ENCODE results near the gene ABCA5. TPM values are rescaled to one million over a fixed set of nuclear protein-coding genes. Genes with fewer than 3 reads are reported as not detected.

Gene ABCA5
- polyA plus RNA-seq, 3 donors: 0.50 to 3.1 (median 0.73) TPM

DNA sequence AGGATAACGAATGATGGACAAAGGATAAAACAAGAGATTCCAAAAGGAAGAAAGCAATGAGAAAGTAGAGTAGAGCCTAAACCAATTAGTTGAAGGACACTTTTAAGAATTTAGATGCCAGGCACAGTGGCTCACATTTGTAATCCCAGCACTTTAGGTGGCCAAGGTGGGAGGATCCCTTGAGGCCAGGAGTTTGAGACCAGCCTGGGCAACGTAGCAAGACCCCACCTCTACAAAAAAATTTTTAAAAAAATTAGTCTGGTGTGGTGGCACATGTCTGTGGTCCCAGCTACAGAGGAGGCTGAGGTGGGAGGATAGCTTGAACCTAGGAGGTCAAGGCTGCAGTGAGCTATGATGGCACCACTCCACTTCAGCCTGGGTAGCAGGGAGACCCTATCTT is 118.3 kb downstream of the ABCA5 start:
- Mint-ChIP-seq H3K27ac (no peak overlapping the region), H3K4me3 (no peak overlapping the region), H3K4me1 (peaks cover 12% of the 10 kb centered on the region), H3K36me3 (peaks cover 6 to 7% of the 10 kb centered on the region in 2 donors), H3K9me3 (peaks cover 14 to 47% (median 34%) of the 10 kb centered on the region in 7 donors), H3K27me3 (ENCODE audit: low read depth in 3 of 3) (peaks cover 0 to 5% (median 0%) of the 10 kb centered on the region in 3 donors)
- whole genome bisulfite sequencing (ENCODE audit: insufficient coverage): no CpG with 5 or more reads among the region's 2 CpGs
- intact Hi-C loops (cut with micrococcal nuclease): loop anchor here in 1 of 2 donors (2.0 kb wide), 1 partner anchor 16 kb away; no protein-coding TSS in a partner anchor
- Histone ChIP-seq H2AFZ (ENCODE audit: insufficient read depth, low read depth, low read length, poor library complexity, severe bottlenecking) (no peak overlapping the region), H3K4me1 (ENCODE audit: control insufficient read depth in 1 of 2, insufficient read depth in 2 of 2, low read length in 2 of 2) (no peaks in the 10 kb centered on the region), H3K4me3 (replicated peaks in 1 of 3; ENCODE audit: low read depth in 2 of 3, low read length in 3 of 3) (no peak overlapping the region), H3K9me3 (replicated peaks in 1 of 2; ENCODE audit: control insufficient read depth in 1 of 2, insufficient read depth in 1 of 2, low read length in 2 of 2) (peaks cover 20 to 21% of the 10 kb centered on the region in 2 donors), H3K36me3 (replicated peaks in 1 of 2; ENCODE audit: control insufficient read depth in 1 of 2, insufficient read depth in 2 of 2, low read length in 2 of 2) (no peaks in the 10 kb centered on the region), H3K4me2 (replicated peaks; ENCODE audit: extremely low read depth, low read length, poor library complexity, severe bottlenecking) (no peak overlapping the region), H3K27me3 (ENCODE audit: control insufficient read depth in 2 of 2, insufficient read depth in 2 of 2, low read length in 2 of 2) (no peaks in the 10 kb centered on the region), H4K20me1 (ENCODE audit: insufficient read depth, low read length) (no peaks in the 10 kb centered on the region), H3K79me2 (ENCODE audit: insufficient read depth, low read length) (no peaks in the 10 kb centered on the region), H3K9ac (ENCODE audit: insufficient read depth, low read length, poor library complexity, severe bottlenecking) (no peak overlapping the region), H3K27ac (ENCODE audit: low read depth in 1 of 2, low read length in 2 of 2) (no peak overlapping the region)
- TF ChIP-seq, protein P1, sequence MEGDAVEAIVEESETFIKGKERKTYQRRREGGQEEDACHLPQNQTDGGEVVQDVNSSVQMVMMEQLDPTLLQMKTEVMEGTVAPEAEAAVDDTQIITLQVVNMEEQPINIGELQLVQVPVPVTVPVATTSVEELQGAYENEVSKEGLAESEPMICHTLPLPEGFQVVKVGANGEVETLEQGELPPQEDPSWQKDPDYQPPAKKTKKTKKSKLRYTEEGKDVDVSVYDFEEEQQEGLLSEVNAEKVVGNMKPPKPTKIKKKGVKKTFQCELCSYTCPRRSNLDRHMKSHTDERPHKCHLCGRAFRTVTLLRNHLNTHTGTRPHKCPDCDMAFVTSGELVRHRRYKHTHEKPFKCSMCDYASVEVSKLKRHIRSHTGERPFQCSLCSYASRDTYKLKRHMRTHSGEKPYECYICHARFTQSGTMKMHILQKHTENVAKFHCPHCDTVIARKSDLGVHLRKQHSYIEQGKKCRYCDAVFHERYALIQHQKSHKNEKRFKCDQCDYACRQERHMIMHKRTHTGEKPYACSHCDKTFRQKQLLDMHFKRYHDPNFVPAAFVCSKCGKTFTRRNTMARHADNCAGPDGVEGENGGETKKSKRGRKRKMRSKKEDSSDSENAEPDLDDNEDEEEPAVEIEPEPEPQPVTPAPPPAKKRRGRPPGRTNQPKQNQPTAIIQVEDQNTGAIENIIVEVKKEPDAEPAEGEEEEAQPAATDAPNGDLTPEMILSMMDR (IDR thresholded peaks at IDR 0.05): no peak
- DNase-seq: no peak

DNA sequence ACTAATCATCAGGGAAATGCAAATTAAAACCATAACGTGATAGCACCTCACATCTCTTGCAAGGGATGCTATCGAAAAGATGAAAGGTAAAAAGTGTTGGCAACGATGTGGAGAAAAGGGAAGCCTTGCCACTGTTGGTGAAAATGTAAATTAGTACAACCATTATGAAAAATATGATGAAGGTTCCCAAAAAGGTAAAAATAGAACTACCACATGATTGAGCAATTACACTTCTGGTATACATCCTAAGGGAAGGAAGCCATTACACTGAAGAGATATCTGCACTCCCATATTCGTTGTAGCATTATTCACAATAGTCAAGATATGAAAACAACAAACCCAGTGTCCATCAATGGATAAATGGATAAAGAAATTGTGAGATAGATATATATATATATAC is 119.8 kb downstream of the ABCA5 start:
- DNase-seq: peak in 1 of 3 donors; percentile 21
- no peaks in the 10 kb centered on the region for H3K27me3 ChIP-seq (ENCODE audit: control insufficient read depth in 2 of 2, insufficient read depth in 2 of 2, low read length in 2 of 2)
- H3K79me2 ChIP-seq (ENCODE audit: insufficient read depth, low read length): no peaks in the 10 kb centered on the region
- no peaks in the 10 kb centered on the region for H4K20me1 ChIP-seq (ENCODE audit: insufficient read depth, low read length)
- no peak overlapping the region for H3K4me2 ChIP-seq (replicated peaks; ENCODE audit: extremely low read depth, low read length, poor library complexity, severe bottlenecking)
- no peak overlapping the region for H3K4me3 Mint-ChIP-seq
- no peak overlapping the region for H2AFZ ChIP-seq (ENCODE audit: insufficient read depth, low read depth, low read length, poor library complexity, severe bottlenecking)
- H3K9me3 ChIP-seq (replicated peaks in 1 of 2; ENCODE audit: control insufficient read depth in 1 of 2, insufficient read depth in 1 of 2, low read length in 2 of 2): peaks cover 11 to 12% of the 10 kb centered on the region in 2 donors
- H3K27ac Mint-ChIP-seq: peak overlapping the region in 1 of 7 donors; percentile 4
- TF ChIP-seq, protein P1 (IDR thresholded peaks at IDR 0.05): no peak
- WGBS (ENCODE audit: insufficient coverage): no CpG with 5 or more reads among the region's 4 CpGs
- H3K9ac ChIP-seq (ENCODE audit: insufficient read depth, low read length, poor library complexity, severe bottlenecking): no peak overlapping the region
- H3K4me1 Mint-ChIP-seq: peaks cover 12% of the 10 kb centered on the region
- H3K27me3 Mint-ChIP-seq (ENCODE audit: low read depth in 3 of 3): peaks cover 0 to 2% (median 0%) of the 10 kb centered on the region in 3 donors
- intact Hi-C loops (cut with micrococcal nuclease): no loop called here
- H3K27ac ChIP-seq (ENCODE audit: low read depth in 1 of 2, low read length in 2 of 2): no peak overlapping the region
- H3K9me3 Mint-ChIP-seq: peaks cover 14 to 35% (median 21%) of the 10 kb centered on the region in 7 donors
- no peaks in the 10 kb centered on the region for H3K4me1 ChIP-seq (ENCODE audit: control insufficient read depth in 1 of 2, insufficient read depth in 2 of 2, low read length in 2 of 2)
- H3K36me3 ChIP-seq (replicated peaks in 1 of 2; ENCODE audit: control insufficient read depth in 1 of 2, insufficient read depth in 2 of 2, low read length in 2 of 2): no peaks in the 10 kb centered on the region
- no peak overlapping the region for H3K4me3 ChIP-seq (replicated peaks in 1 of 3; ENCODE audit: low read depth in 2 of 3, low read length in 3 of 3)
- H3K36me3 Mint-ChIP-seq: peaks cover 3% of the 10 kb centered on the region in 2 donors

All from CD14-positive monocyte (primary cell).